Karpas-422 (cell line): ENCODE data around the gene PTPRM. TPM values are rescaled to one million over a fixed set of nuclear protein-coding genes. Genes with fewer than 3 reads are reported as not detected.

ENCODE experiments used
- DNase-seq: peaks from one replicate; pipeline ENCODE4 v3.0.0-alpha.2; 2015
- H2AFZ ChIP-seq: fragments of 200-600 bp; sonication (generic); 2 replicates; pipeline ENCODE4 v1.6.1; 2014; ENCODE audit warnings: antibody characterized with exemption, low read length, mixed read lengths
- H3K27ac ChIP-seq: fragments of 200-600 bp; sonication (generic); 2 replicates; pipeline ENCODE4 v1.5.1; 2014; ENCODE audit warnings: mild to moderate bottlenecking, low read length, moderate library complexity
- H3K27me3 ChIP-seq: fragments of 200-600 bp; sonication (generic); 2 replicates; pipeline ENCODE4 v1.6.1; 2014; ENCODE audit warnings: low read length, mixed read lengths
- H3K36me3 ChIP-seq: fragments of 200-600 bp; sonication (generic); 2 replicates; pipeline ENCODE4 v1.6.1; 2014; ENCODE audit warnings: low read length, mixed read lengths; ENCODE audit not compliant: insufficient read depth
- H3K4me1 ChIP-seq: fragments of 200-600 bp; sonication (generic); 2 replicates; pipeline ENCODE4 v1.6.1; 2014; ENCODE audit warnings: mild to moderate bottlenecking, low read length, mixed read lengths
- H3K4me2 ChIP-seq: fragments of 200-600 bp; sonication (generic); 2 replicates; pipeline ENCODE4 v1.6.1; 2014; ENCODE audit warnings: low read length, low read depth, mild to moderate bottlenecking; ENCODE audit not compliant: poor library complexity, severe bottlenecking
- H3K4me3 ChIP-seq: fragments of 200-600 bp; sonication (generic); 2 replicates; pipeline ENCODE4 v1.5.1; 2014; ENCODE audit warnings: mild to moderate bottlenecking, antibody characterized with exemption, low read length, mixed read lengths
- H3K79me2 ChIP-seq: fragments of 200-600 bp; sonication (generic); 2 replicates; pipeline ENCODE4 v1.6.1; 2014; ENCODE audit warnings: mild to moderate bottlenecking, low read length, mixed read lengths
- H3K9ac ChIP-seq: fragments of 200-600 bp; sonication (generic); 2 replicates; pipeline ENCODE4 v1.6.0; 2014; ENCODE audit warnings: low read length
- H3K9me2 ChIP-seq: fragments of 200-600 bp; sonication (generic), shearing (Covaris generic); replicated peaks from 2 replicates; pipeline ENCODE4 v1.6.0; 2014; ENCODE audit warnings: mild to moderate bottlenecking, low read length, moderate library complexity; ENCODE audit not compliant: insufficient read depth
- H3K9me3 ChIP-seq: fragments of 300-700, 200-600 bp; sonication (generic); 2 replicates; pipeline ENCODE4 v1.6.1; 2014; ENCODE audit warnings: low read length, mixed read lengths
- H4K20me1 ChIP-seq: fragments of 200-600 bp; sonication (generic); 2 replicates; pipeline ENCODE4 v1.6.1; 2014; ENCODE audit warnings: mild to moderate bottlenecking, antibody characterized with exemption, low read length, low read depth; ENCODE audit not compliant: insufficient read depth
- total RNA-seq: library from RNA; depleted of rRNA; stranded (reverse); fragments of >200 nt; shearing (Covaris generic); gene quantifications from 2 replicates; pipeline ENCODE4 v1.2.3, GENCODE V29; 2014; ENCODE audit warnings: low replicate concordance

PTPRM gene
- total RNA-seq, 1 experiment from 2014 or later = not detected

DNA sequence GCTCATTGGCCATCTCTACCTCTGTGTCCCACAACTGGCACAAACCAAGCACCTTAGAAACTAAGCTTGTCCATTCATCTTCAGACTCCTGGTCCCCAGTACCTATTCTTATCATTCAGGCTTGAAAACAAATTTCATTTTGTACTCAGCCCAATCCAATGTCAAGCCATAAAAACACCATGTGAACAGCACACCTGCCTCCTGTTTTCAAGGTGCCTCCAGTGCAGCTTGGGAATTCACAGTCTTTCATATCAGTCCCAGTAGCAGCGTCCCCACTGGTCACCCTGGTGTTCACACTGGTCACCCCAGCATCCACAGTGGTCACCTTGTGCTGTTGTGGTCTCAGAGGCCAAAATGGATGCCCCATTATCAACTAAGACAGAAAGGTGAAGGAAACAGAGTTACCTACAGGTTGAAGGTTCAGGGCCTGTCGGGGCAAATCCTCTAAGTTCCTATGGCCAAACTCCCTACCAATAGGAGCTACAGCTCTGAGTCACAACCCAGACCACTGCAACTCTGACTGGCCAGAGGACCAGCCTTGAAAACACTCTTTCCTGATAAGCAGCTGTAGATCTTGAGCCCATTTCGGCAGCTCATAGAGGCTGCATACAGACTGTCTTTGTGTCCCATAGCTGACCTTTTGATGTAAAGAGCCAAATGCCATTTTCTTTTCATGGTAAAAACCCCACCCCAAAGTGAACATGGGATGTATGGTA, 782.6 kb downstream of the PTPRM start:
- Histone ChIP-seq H3K4me1 (no peaks in the 10 kb centered on the region), H3K4me2 (no peak overlapping the region)

DNA sequence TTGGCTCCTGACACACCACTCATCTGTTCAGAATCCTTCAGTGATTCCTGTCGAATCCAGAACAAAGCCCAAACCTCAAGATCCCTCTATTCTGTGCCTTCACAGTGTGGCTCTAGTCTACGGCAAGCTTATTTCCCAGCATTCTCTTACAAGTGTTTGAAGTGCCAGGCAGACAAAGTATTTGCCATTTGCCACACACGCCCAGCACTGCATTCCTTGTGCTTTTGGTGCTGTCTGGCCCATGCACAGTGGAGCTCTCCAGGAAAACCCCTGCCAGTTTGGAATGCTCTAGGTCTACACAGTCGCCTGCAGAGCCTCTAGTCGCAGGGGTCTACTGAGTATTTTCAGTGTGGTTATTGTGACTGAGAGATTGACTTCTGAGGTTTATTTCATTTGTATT, 783.5 kb downstream of the PTPRM start:
- Histone ChIP-seq H3K4me2 (no peak overlapping the region), H4K20me1 (no peaks in the 10 kb centered on the region), H3K9me3 (no peaks in the 10 kb centered on the region), H3K36me3 (no peaks in the 10 kb centered on the region), H3K4me1 (no peaks in the 10 kb centered on the region), H3K9ac (no peak overlapping the region), H3K27ac (no peak overlapping the region), H3K27me3 (no peaks in the 10 kb centered on the region), H3K4me3 (no peak overlapping the region), H2AFZ (no peak overlapping the region), H3K79me2 (no peaks in the 10 kb centered on the region), H3K9me2 (no peaks in the 10 kb centered on the region)
- no peak for DNase-seq

More for the DNA sequence above, 782.6 kb downstream of the PTPRM start:
- H3K9me2 ChIP-seq = no peaks in the 10 kb centered on the region
- H2AFZ ChIP-seq = no peak overlapping the region
- H4K20me1 ChIP-seq = no peaks in the 10 kb centered on the region
- H3K36me3 ChIP-seq = no peaks in the 10 kb centered on the region
- no peak overlapping the region for H3K4me3 ChIP-seq
- no peak for DNase-seq
- H3K9me3 ChIP-seq = no peaks in the 10 kb centered on the region
- H3K27ac ChIP-seq = no peak overlapping the region
- H3K9ac ChIP-seq = no peak overlapping the region
- H3K27me3 ChIP-seq = no peaks in the 10 kb centered on the region
- H3K79me2 ChIP-seq = no peaks in the 10 kb centered on the region

DNA sequence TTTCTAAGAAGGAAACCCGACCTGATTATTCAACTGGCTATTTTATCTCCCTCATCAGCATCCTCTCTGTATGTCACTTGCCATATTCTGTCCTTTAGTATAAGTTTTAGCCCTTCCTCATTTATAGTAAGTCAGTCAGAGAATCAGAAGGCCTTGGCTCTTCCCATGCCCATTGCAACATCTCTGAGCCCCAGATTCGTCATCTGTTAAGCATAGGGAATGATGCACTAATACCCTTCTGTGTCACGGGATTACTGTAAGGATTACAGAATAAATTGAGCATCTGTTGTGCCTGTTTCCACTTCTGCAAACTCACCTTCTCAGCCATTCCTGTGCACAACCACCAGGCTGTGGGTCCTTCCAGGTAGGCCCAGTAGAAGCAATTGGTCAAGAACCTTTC, 784.0 kb downstream of the PTPRM start:
- Histone ChIP-seq H3K4me3 (no peak overlapping the region), H3K79me2 (no peaks in the 10 kb centered on the region), H3K36me3 (no peaks in the 10 kb centered on the region), H3K9me3 (no peaks in the 10 kb centered on the region), H3K27me3 (no peaks in the 10 kb centered on the region), H3K9me2 (no peaks in the 10 kb centered on the region), H3K9ac (no peak overlapping the region), H3K4me2 (no peak overlapping the region), H3K4me1 (no peaks in the 10 kb centered on the region), H3K27ac (no peak overlapping the region), H4K20me1 (no peaks in the 10 kb centered on the region), H2AFZ (no peak overlapping the region)
- DNase-seq = no peak

DNA sequence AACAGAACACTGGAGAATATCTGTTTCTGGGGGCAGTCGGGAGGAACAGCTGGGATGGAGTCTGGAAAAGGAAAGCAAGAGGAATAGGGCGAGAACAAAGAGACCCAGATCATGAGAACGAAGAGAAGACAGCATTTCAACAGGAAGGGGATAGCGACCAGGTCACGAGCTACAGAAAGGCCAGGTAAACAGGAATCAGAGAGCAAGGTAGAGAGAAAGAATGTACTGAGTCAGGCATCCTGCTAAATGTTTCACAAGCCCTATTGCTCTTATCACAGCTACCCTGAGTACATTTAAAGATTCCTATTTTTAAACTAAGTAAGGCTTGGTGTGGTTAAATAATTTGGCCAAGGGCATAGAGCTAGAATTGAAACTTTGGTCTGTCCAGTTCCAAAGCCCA, 787.2 kb downstream of the PTPRM start:
- Histone ChIP-seq H3K9me2 (no peaks in the 10 kb centered on the region), H3K27ac (no peak overlapping the region), H3K4me1 (no peaks in the 10 kb centered on the region), H2AFZ (no peak overlapping the region), H3K36me3 (no peaks in the 10 kb centered on the region), H3K9me3 (no peaks in the 10 kb centered on the region), H4K20me1 (no peaks in the 10 kb centered on the region), H3K4me3 (no peak overlapping the region), H3K9ac (no peak overlapping the region), H3K27me3 (no peaks in the 10 kb centered on the region), H3K4me2 (no peak overlapping the region), H3K79me2 (no peaks in the 10 kb centered on the region)
- DNase-seq = no peak

DNA sequence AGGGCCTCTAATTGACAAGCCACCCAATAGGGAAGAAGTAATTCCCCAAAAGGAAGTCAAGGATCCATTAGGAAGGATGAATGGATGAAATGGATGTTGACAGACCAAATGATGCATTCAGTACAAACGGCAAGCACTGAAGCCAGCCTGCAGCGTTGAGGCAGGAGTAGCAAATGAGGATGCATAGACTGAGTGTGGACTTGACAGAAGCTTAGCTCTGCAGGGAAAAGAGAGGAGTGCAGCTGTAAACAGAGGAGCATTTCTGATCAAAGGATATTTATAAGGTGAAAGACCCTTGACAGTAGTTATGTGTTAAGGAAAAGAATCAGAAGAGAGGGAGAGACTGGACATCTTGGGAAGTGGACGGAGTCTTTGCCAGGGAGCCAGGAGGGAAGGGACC, 788.9 kb downstream of the PTPRM start:
- Histone ChIP-seq H3K27ac (no peak overlapping the region), H4K20me1 (no peaks in the 10 kb centered on the region), H3K9me3 (no peaks in the 10 kb centered on the region), H3K4me1 (no peaks in the 10 kb centered on the region), H3K9me2 (no peaks in the 10 kb centered on the region), H2AFZ (no peak overlapping the region; the same call in 1 of the 2 replicates), H3K4me3 (no peak overlapping the region), H3K79me2 (no peaks in the 10 kb centered on the region), H3K4me2 (no peak overlapping the region), H3K36me3 (no peaks in the 10 kb centered on the region), H3K27me3 (no peaks in the 10 kb centered on the region), H3K9ac (no peak overlapping the region)
- DNase-seq = no peak

DNA sequence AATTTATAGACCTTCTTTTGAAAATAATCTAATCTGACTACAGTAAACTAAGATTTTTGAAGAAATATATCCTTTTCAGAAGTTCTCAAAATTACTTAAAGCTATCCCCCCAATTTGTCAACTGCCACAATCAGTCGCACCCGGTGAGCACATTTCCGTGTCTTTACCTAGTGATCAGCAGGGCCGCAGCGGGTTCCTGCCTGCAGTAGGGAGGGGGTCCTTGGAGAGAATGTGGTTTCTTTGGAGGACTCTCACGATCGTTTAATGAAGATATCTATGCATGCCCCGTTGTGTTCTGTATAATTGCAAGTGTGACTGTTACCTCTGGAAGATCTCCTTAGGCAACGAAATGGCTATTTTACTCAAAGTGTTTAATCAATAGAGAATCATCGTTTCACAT, 790.2 kb downstream of the PTPRM start:
- H4K20me1 ChIP-seq = no peaks in the 10 kb centered on the region
- no peak overlapping the region for H3K9ac ChIP-seq
- no peaks in the 10 kb centered on the region for H3K79me2 ChIP-seq
- H3K9me3 ChIP-seq = no peaks in the 10 kb centered on the region
- no peaks in the 10 kb centered on the region for H3K4me1 ChIP-seq
- H3K27ac ChIP-seq = no peak overlapping the region
- no peak overlapping the region for H2AFZ ChIP-seq
- H3K4me3 ChIP-seq = no peak overlapping the region
- no peak for DNase-seq
- no peak overlapping the region for H3K4me2 ChIP-seq
- no peaks in the 10 kb centered on the region for H3K36me3 ChIP-seq
- H3K27me3 ChIP-seq = no peaks in the 10 kb centered on the region
- no peaks in the 10 kb centered on the region for H3K9me2 ChIP-seq

DNA sequence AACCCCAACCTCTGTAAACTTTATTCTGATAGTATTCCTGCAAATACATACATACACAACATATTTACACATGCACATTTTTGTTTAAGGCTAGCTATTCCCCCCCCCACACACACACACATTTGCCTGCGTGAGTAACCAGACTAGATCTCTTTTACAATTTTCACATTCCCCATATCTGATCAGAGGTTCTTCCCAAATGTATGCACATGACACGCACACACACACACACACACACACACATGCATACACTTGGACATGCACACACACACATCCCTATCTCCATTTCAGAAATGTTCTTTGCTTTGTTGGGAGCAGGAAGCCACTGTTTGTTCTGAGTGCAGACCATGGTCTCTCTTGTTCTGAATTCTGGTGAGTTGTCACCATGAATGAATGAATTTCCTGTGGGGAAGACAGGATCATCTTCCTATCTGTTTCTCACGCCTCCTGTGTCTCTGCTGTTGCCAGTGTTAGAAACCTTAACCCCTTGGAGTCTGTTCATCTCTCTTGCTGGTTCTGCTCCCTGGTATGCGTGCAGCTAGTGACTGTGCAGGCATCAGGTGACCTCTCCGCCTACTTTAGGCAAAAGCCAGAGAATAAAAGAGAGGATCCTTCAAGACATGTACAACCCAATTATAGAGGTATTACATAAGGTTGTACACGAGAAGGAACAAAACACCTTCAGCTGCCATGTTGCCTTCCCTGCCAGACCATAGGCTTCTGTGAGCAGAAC, 791.1 kb downstream of the PTPRM start:
- no peaks in the 10 kb centered on the region for H3K27me3 ChIP-seq
- H3K9ac ChIP-seq = no peak overlapping the region
- H4K20me1 ChIP-seq = no peaks in the 10 kb centered on the region
- DNase-seq = no peak
- no peak overlapping the region for H2AFZ ChIP-seq
- H3K36me3 ChIP-seq = no peaks in the 10 kb centered on the region
- no peaks in the 10 kb centered on the region for H3K9me2 ChIP-seq
- H3K9me3 ChIP-seq = no peaks in the 10 kb centered on the region
- H3K27ac ChIP-seq = no peak overlapping the region
- H3K4me1 ChIP-seq = no peaks in the 10 kb centered on the region
- no peak overlapping the region for H3K4me2 ChIP-seq
- H3K4me3 ChIP-seq = no peak overlapping the region
- no peaks in the 10 kb centered on the region for H3K79me2 ChIP-seq

DNA sequence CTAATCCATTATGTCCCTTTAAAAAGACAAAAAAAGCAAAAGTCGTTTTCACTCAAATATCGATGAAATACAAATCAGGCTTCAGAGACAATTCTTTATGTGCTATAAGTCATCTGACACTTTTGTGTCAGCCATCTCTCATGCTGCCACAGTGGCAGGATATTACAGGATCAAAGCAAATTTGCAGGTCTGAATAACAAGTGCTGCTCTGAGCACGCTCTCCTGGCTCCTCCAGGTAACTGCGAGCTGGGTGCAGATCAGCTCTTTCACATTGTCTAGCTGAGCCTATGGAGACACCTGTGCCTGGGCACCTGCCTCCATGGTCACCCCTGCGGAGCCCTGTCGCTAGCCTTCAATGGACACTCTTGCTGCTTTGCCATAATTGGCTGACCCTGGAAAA, 792.0 kb downstream of the PTPRM start:
- Histone ChIP-seq H3K9me2 (no peaks in the 10 kb centered on the region), H3K4me3 (no peak overlapping the region), H3K27me3 (no peaks in the 10 kb centered on the region), H4K20me1 (no peaks in the 10 kb centered on the region), H3K79me2 (no peaks in the 10 kb centered on the region), H3K27ac (no peak overlapping the region), H3K9ac (no peak overlapping the region), H3K9me3 (no peaks in the 10 kb centered on the region), H3K36me3 (no peaks in the 10 kb centered on the region), H2AFZ (no peak overlapping the region), H3K4me1 (no peaks in the 10 kb centered on the region), H3K4me2 (no peak overlapping the region)
- no peak for DNase-seq
